Endothelial cell of umbilical vein (primary cell): ENCODE results near the gene CHI3L2. TPM values are rescaled to one million over a fixed set of nuclear protein-coding genes. Genes with fewer than 3 reads are reported as not detected.
A peak's percentile ranks its signal among the peaks of the same experiment; 100 is the strongest.

ENCODE experiments used
- Bru-seq: library from RNA; stranded (reverse); fragments of 400-500 nt; gene quantifications from one replicate; lab custom pipeline; 2021; lab: Mats Ljungman, UMichigan
- BruChase-seq, 2 experiments: library from RNA; stranded (reverse); fragments of 400-500 nt; gene quantifications; one replicate each; lab custom pipeline; 2021; lab: Mats Ljungman, UMichigan
- BruUV-seq: library from RNA; stranded (reverse); fragments of 400-500 nt; replicated peaks from 2 replicates; lab custom pipeline; 2021; lab: Mats Ljungman, UMichigan
- CTCF ChIA-PET: fragments of 300-600, 350-600 bp; sonication (Branson Sonifier 250); formaldehyde crosslinking; loops from one replicate; lab custom pipeline; 2021; ENCODE audit warnings: antibody characterized with exemption, inconsistent platforms; lab: Charles Lee
- POLR2A ChIA-PET: fragments of 300-600, 350-600 bp; sonication (Branson Sonifier 250); formaldehyde crosslinking; loops from one replicate; lab custom pipeline; 2021; ENCODE audit warnings: antibody characterized with exemption, inconsistent platforms; lab: Charles Lee
- DNase-seq: peaks from one replicate; pipeline ENCODE4 v3.0.0-alpha.2; 2011; ENCODE audit warnings: low read depth, low spot score
- FAIRE-seq: peaks from 2 replicates; lab custom pipeline; 2011; peaks lifted over from hg19 to GRCh38; lab: Jason Lieb, UNC
- H2AFZ ChIP-seq: 2 replicates; pipeline ENCODE4 v1.6.0; 2012; ENCODE audit warnings: low read depth, low read length, control low read depth, inconsistent platforms
- H3K27ac ChIP-seq: 2 replicates; pipeline ENCODE4 v1.5.1; 2011; ENCODE audit warnings: low read depth, mild to moderate bottlenecking, control low read depth, low read length, moderate library complexity; ENCODE audit not compliant: insufficient read depth
- H3K27me3 ChIP-seq, 2 experiments: 2 replicates each; pipeline versions ENCODE4 v1.6.0 to v1.6.1; 2011; ENCODE audit warnings: low read length in 2 of 2, mixed read lengths in 1 of 2; ENCODE audit not compliant: control insufficient read depth in 2 of 2, insufficient read depth in 2 of 2
- H3K36me3 ChIP-seq, 2 experiments: 2 replicates in 1 of 2; 3 replicates in 1 of 2; pipeline ENCODE4 v1.5.1; 2011; ENCODE audit warnings: low read length in 2 of 2, mild to moderate bottlenecking in 1 of 2, moderate library complexity in 1 of 2; ENCODE audit not compliant: control insufficient read depth in 2 of 2, insufficient read depth in 2 of 2; ENCODE audit errors: extremely low read depth in 1 of 2
- H3K4me1 ChIP-seq: 3 replicates; pipeline ENCODE4 v1.5.1; 2011; ENCODE audit warnings: mild to moderate bottlenecking, low read length; ENCODE audit not compliant: control insufficient read depth, insufficient read depth; ENCODE audit errors: extremely low read depth
- H3K4me2 ChIP-seq: 2 replicates; pipeline ENCODE4 v1.6.1; 2011; ENCODE audit warnings: low read length, control low read depth, mixed read lengths; ENCODE audit not compliant: insufficient read depth
- H3K4me3 ChIP-seq, 3 experiments: fragments of 200-600 bp in 1 of 3; sonication (generic), shearing (Covaris generic) in 1 of 3; replicated peaks in 1 of 3; 2 replicates each; pipeline ENCODE4 v1.5.1; 2011 to 2016; ENCODE audit warnings: control low read depth in 3 of 3, low read length in 3 of 3, mild to moderate bottlenecking in 2 of 3, inconsistent platforms in 1 of 3, low read depth in 1 of 3, moderate library complexity in 1 of 3; ENCODE audit not compliant: insufficient read depth in 1 of 3
- H3K79me2 ChIP-seq: 2 replicates; pipeline ENCODE4 v1.6.0; 2012; ENCODE audit warnings: low read length, inconsistent platforms; ENCODE audit not compliant: control insufficient read depth, insufficient read depth
- H3K9ac ChIP-seq: replicated peaks from 2 replicates; pipeline ENCODE3; 2011; ENCODE audit warnings: low read length, control low read depth; ENCODE audit not compliant: insufficient read depth; ENCODE audit errors: extremely low read depth
- H3K9me1 ChIP-seq: replicated peaks from 3 replicates; pipeline ENCODE4 v1.6.0; 2011; ENCODE audit warnings: mild to moderate bottlenecking, low read length; ENCODE audit not compliant: control insufficient read depth, insufficient read depth; ENCODE audit errors: extremely low read depth
- H3K9me3 ChIP-seq: replicated peaks from 2 replicates; pipeline ENCODE4 v1.5.1; 2012; ENCODE audit warnings: low read length, inconsistent platforms; ENCODE audit not compliant: control insufficient read depth, insufficient read depth
- H4K20me1 ChIP-seq: replicated peaks from 2 replicates; pipeline ENCODE3; 2011; ENCODE audit warnings: mild to moderate bottlenecking, low read length; ENCODE audit not compliant: control insufficient read depth, insufficient read depth; ENCODE audit errors: extremely low read depth
- EZH2 ChIP-seq: IDR thresholded peaks from 2 replicates; pipeline ENCODE4 v1.6.1; 2012; ENCODE audit warnings: borderline replicate concordance, low read depth, mild to moderate bottlenecking, moderate library complexity, low read length, inconsistent platforms; ENCODE audit not compliant: severe bottlenecking
- FOS ChIP-seq: IDR thresholded peaks from 2 replicates; pipeline ENCODE4 v1.6.1; 2011; ENCODE audit warnings: mild to moderate bottlenecking, low read length, moderate library complexity, borderline replicate concordance; ENCODE audit not compliant: insufficient read depth
- GATA2 ChIP-seq: IDR thresholded peaks from 2 replicates; pipeline ENCODE4 v1.7.0; 2011; ENCODE audit warnings: low read depth, mild to moderate bottlenecking, moderate library complexity, mixed read lengths, low read length; ENCODE audit not compliant: insufficient read length, insufficient read depth
- JUN ChIP-seq: IDR thresholded peaks from 2 replicates; pipeline ENCODE4 v1.6.1; 2011; ENCODE audit warnings: borderline replicate concordance, low read depth; ENCODE audit not compliant: insufficient read length, insufficient read depth
- MYC ChIP-seq: IDR thresholded peaks from one replicate; pipeline ENCODE4 v1.6.1; 2011; ENCODE audit warnings: mild to moderate bottlenecking, low read depth, low read length
- POLR2A ChIP-seq: IDR thresholded peaks from 2 replicates; pipeline ENCODE4 v1.6.1; 2012; ENCODE audit warnings: low read depth, mild to moderate bottlenecking, control low read depth, low read length
- POLR2AphosphoS5 ChIP-seq: IDR thresholded peaks from 2 replicates; pipeline ENCODE4 v1.6.1; 2012; ENCODE audit warnings: low read depth, mild to moderate bottlenecking, control low read depth, low read length, moderate library complexity; ENCODE audit not compliant: insufficient read depth
- dilution Hi-C: fragments of 300-500 bp; cut with MboI; formaldehyde crosslinking; loops from one replicate; pipeline ENCODE4 v1.15.0; 2019; ENCODE audit warnings: low sequenced_read_pairs; ENCODE audit not compliant: extremely low pct_ligation_motif_present
- intact Hi-C: fragments of 100-400 bp; cut with micrococcal nuclease; formaldehyde crosslinking; loops from one replicate; pipeline ENCODE4 v1.10.0; 2022
- long read RNA-seq: library from polyadenylated mRNA; stranded (forward); transcript quantifications from one replicate; pipeline ENCODE4 v2.0.0, GENCODE V29; 2021
- polyA minus RNA-seq, 3 experiments: library from RNA; depleted of rRNA, polyadenylated mRNA; stranded (reverse); fragments of >200 nt; gene quantifications; 1 replicate in 1 of 3; 2 replicates in 2 of 3; pipeline ENCODE4 v1.2.3, GENCODE V29; 2011
- polyA plus RNA-seq, 4 experiments: library from polyadenylated mRNA; depleted of rRNA in 3 of 4; stranded (reverse) in 3 of 4; unstranded in 1 of 4; fragments of >200 nt; gene quantifications; 2 replicates each; pipeline versions ENCODE4 v1.2.1 to v1.2.3, GENCODE V29; 2011 to 2012; ENCODE audit warnings: missing spikeins in 1 of 4
- total RNA-seq: library from RNA; stranded (reverse); gene quantifications from 2 replicates; pipeline ENCODE4 v1.2.3, GENCODE V29; 2021
- TF ChIP-seq, protein P1 (sequence below), 2 donors: IDR thresholded peaks; 1 replicate in 1 of 2; 2 replicates in 1 of 2; pipeline ENCODE4 v1.5.1; 2011; ENCODE audit warnings: low read length in 2 of 2, mild to moderate bottlenecking in 2 of 2, moderate library complexity in 2 of 2, control low read depth in 1 of 2, inconsistent platforms in 1 of 2, low read depth in 1 of 2; ENCODE audit not compliant: insufficient read depth in 1 of 2; ENCODE audit errors: extremely low read depth in 1 of 2
- TF ChIP-seq, protein P2 (sequence below): IDR thresholded peaks from 2 replicates; pipeline ENCODE4 v1.6.1; 2011; ENCODE audit not compliant: insufficient read depth, insufficient read length

CHI3L2 gene, protein sequence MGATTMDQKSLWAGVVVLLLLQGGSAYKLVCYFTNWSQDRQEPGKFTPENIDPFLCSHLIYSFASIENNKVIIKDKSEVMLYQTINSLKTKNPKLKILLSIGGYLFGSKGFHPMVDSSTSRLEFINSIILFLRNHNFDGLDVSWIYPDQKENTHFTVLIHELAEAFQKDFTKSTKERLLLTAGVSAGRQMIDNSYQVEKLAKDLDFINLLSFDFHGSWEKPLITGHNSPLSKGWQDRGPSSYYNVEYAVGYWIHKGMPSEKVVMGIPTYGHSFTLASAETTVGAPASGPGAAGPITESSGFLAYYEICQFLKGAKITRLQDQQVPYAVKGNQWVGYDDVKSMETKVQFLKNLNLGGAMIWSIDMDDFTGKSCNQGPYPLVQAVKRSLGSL
- not detected in 2 replicates for total RNA-seq
- not detected in 2 replicates for polyA plus RNA-seq
- polyA plus RNA-seq (2011; cell fraction: cytosol; rRNA removed) = not detected in 2 replicates
- polyA plus RNA-seq (2011; cell fraction: nucleus; rRNA removed) = not detected in 2 replicates
- polyA plus RNA-seq (2012) = not detected in 2 replicates
- polyA minus RNA-seq = 0.08 TPM in 1 of 2 replicates, not detected in the other
- polyA minus RNA-seq (2011; cell fraction: cytosol; rRNA and poly(A)+ RNA removed) = not detected
- polyA minus RNA-seq (2011; cell fraction: nucleus; rRNA and poly(A)+ RNA removed) = not detected in 2 replicates
- percentile 2 among the genes with signal in this experiment for Bru-seq, nascent RNA
- BruChase-seq, experiment 1, labeled RNA remaining after a 6-hour chase = not detected
- BruChase-seq, experiment 2, labeled RNA remaining after a 2-hour chase = percentile 9 among the genes with signal in this experiment
- long read RNA-seq = 0 reads

DNA sequence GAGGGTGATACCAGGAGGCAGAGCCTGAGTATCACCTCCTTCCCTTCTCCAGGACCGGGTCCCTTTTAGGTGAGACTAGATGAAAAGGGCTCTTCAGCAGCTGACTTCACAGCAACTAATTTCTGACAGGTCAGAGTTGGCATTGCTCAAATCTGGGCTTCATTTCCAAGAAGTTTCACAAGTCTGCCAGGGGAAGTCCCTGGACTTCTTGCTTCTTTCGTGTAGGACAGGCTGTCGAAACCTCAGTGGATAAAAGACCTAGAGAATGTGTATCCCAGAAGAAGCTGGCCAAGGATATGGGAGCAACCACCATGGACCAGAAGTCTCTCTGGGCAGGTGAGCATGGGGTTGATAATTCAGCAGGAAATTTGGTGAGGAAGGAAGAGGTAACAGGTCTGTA, at the start of gene CHI3L2:
TSS of gene CHI3L2 (plus strand) at position 280 of the 400 bp plus-strand sequence. CDS start at position 297, 17 bp downstream.
- CTCF ChIA-PET = interaction anchor here (0.8 kb wide), 1 partner anchor 172 kb away, joined by 4 read pairs; no protein-coding TSS in a partner anchor
- Histone ChIP-seq H2AFZ (no peak within 1 kb of the TSS), H3K9ac (no peak within 1 kb of the TSS), H3K9me1 (no peaks in the 10 kb centered on the region), H3K4me1 (no peaks in the 10 kb centered on the region), H3K9me3 (no peaks in the 10 kb centered on the region), H3K27ac (no peak within 1 kb of the TSS), H3K36me3 (no peaks in the 10 kb centered on the region), H4K20me1 (no peaks in the 10 kb centered on the region), H3K4me3 (no peak within 1 kb of the TSS), H3K4me2 (no peak within 1 kb of the TSS), H3K27me3 (peaks cover 0 to 7% of the 10 kb centered on the region in 2 experiments), H3K79me2 (no peaks in the 10 kb centered on the region)
- POLR2A ChIA-PET = no interaction called here
- FAIRE-seq (no peak), DNase-seq (no peak)
- BruUV-seq = no TSS peak
- no peak for TF ChIP-seq JUN
- TF ChIP-seq EZH2 = no peak
- TF ChIP-seq, protein P1, sequence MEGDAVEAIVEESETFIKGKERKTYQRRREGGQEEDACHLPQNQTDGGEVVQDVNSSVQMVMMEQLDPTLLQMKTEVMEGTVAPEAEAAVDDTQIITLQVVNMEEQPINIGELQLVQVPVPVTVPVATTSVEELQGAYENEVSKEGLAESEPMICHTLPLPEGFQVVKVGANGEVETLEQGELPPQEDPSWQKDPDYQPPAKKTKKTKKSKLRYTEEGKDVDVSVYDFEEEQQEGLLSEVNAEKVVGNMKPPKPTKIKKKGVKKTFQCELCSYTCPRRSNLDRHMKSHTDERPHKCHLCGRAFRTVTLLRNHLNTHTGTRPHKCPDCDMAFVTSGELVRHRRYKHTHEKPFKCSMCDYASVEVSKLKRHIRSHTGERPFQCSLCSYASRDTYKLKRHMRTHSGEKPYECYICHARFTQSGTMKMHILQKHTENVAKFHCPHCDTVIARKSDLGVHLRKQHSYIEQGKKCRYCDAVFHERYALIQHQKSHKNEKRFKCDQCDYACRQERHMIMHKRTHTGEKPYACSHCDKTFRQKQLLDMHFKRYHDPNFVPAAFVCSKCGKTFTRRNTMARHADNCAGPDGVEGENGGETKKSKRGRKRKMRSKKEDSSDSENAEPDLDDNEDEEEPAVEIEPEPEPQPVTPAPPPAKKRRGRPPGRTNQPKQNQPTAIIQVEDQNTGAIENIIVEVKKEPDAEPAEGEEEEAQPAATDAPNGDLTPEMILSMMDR (IDR thresholded peaks at IDR 0.05; ENCODE audit: extremely low read depth in 1 of 2, insufficient read depth in 1 of 2, low read depth in 1 of 2, low read length in 2 of 2) = no peak
- no peak for TF ChIP-seq FOS
- no peak for TF ChIP-seq POLR2AphosphoS5
- TF ChIP-seq, protein P2, sequence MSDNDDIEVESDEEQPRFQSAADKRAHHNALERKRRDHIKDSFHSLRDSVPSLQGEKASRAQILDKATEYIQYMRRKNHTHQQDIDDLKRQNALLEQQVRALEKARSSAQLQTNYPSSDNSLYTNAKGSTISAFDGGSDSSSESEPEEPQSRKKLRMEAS = no peak
- TF ChIP-seq MYC = no peak
- no peak for TF ChIP-seq GATA2
- no peak for TF ChIP-seq POLR2A
- dilution Hi-C loops = no loop called here
- intact Hi-C loops = no loop called here
